Activated CD4-positive, alpha-beta T cell treated with anti-CD3 and anti-CD28 coated beads for 48 hours (primary cell): ENCODE results near the gene IGSF21.

ENCODE experiments used
- DNase-seq: peaks from one replicate; pipeline ENCODE4 v3.0.0-alpha.2; 2020

The IGSF21 gene

GRCh38 chr1:18121072-18121820 lies 13.6 kb downstream of the IGSF21 start:
- no peak for DNase-seq

- no peak for DNase-seq
These were observed 15.9 kb downstream of the IGSF21 start for GRCh38 chr1:18123467-18123992.

GRCh38 chr1:18124977-18125376 lies 17.4 kb downstream of the IGSF21 start:
- DNase-seq = no peak

GRCh38 chr1:18126616-18127015 lies 19.0 kb downstream of the IGSF21 start:
- DNase-seq = no peak

GRCh38 chr1:18128298-18128697 lies 20.7 kb downstream of the IGSF21 start:
- no peak for DNase-seq

- DNase-seq = no peak
These were observed 22.8 kb downstream of the IGSF21 start for GRCh38 chr1:18130356-18130755.

GRCh38 chr1:18132022-18132710 lies 24.6 kb downstream of the IGSF21 start:
- DNase-seq = no peak

GRCh38 chr1:18132711-18133541 lies 25.3 kb downstream of the IGSF21 start:
- no peak for DNase-seq

- DNase-seq = no peak
These were observed 26.9 kb downstream of the IGSF21 start for GRCh38 chr1:18134324-18135046.

GRCh38 chr1:18137759-18138345 lies 30.3 kb downstream of the IGSF21 start:
- DNase-seq = no peak

- DNase-seq = no peak
These were observed 31.8 kb downstream of the IGSF21 start for GRCh38 chr1:18139198-18139981.

- no peak for DNase-seq
These were observed 32.8 kb downstream of the IGSF21 start for GRCh38 chr1:18140411-18140810.

- DNase-seq = no peak
These were observed 34.1 kb downstream of the IGSF21 start for GRCh38 chr1:18141661-18142060.

GRCh38 chr1:18142471-18142870 lies 34.9 kb downstream of the IGSF21 start:
- DNase-seq = no peak

- DNase-seq = no peak
These were observed 35.4 kb downstream of the IGSF21 start for GRCh38 chr1:18142969-18143368.

GRCh38 chr1:18144062-18144461 lies 36.5 kb downstream of the IGSF21 start:
- DNase-seq = no peak

GRCh38 chr1:18144916-18145647 lies 37.5 kb downstream of the IGSF21 start:
- no peak for DNase-seq

- no peak for DNase-seq
These were observed 38.4 kb downstream of the IGSF21 start for GRCh38 chr1:18145851-18146618.

GRCh38 chr1:18146886-18147285 lies 39.3 kb downstream of the IGSF21 start:
- no peak for DNase-seq

GRCh38 chr1:18147672-18148071 lies 40.1 kb downstream of the IGSF21 start:
- no peak for DNase-seq
